OCI-LY7 (cell line): Measurements from ENCODE around the gene SCLY.

Experiments
- EZH2phosphoT487 ChIP-seq: fragments of 200-600 bp; sonication (generic); IDR thresholded peaks from 2 replicates; pipeline ENCODE4 v1.6.1; 2018; ENCODE audit warnings: low read depth, borderline replicate concordance, mild to moderate bottlenecking, mixed run types, antibody characterized with exemption, low read length, moderate library complexity, mixed read lengths
- TF ChIP-seq, protein P1 (sequence below): fragments of 200-600 bp; sonication (generic); conservative IDR thresholded peaks from 2 replicates; pipeline ENCODE4 v1.5.1; 2014; ENCODE audit warnings: mild to moderate bottlenecking, antibody characterized with exemption, low read length, moderate library complexity, mixed read lengths

DNA sequence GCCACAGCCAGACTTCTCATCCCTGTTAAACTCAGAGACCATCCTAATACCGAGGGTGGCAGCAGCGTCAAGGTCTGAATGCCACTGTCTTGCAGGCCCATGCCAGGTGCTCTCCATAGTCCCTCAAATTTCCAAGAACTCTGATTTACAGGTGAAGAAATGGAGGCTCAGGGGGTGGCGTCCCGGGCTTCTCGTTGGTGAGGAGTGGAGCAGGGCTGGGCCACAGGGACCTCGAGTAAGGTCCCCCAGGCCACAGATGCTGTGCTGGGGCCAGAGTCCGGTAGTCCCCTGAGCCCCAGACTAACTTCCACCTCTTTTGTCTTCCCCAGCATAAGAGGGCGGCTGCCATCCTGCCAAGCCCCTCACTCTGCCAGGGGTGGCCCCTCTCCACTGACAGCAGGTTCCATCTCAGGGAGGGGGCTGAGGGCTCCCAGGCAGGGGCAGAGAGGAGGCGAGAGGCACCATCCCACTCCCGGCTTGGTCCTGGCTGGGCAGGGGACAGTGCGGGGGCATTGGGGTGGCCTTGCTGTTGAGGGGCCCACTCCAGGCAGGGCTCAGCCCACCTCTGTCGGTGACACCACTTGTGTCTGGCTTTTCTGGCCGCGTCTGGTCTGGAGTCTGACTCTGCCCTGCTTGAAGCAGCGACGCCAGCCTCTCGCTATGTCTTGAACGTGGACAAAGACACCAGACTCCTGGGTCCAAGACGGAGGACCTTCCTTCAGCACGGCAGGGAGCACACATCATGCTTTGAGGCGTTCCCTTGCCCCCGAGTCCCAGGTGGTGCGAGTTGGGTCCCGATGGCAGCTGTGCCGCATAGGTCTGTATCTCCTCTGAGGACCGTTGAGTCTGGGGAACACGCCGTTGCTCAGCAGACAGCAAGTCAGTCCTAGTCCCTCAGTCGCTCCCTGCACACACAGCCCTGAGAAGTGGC lies 61.8 kb downstream of the SCLY start:
- TF ChIP-seq, protein P1, sequence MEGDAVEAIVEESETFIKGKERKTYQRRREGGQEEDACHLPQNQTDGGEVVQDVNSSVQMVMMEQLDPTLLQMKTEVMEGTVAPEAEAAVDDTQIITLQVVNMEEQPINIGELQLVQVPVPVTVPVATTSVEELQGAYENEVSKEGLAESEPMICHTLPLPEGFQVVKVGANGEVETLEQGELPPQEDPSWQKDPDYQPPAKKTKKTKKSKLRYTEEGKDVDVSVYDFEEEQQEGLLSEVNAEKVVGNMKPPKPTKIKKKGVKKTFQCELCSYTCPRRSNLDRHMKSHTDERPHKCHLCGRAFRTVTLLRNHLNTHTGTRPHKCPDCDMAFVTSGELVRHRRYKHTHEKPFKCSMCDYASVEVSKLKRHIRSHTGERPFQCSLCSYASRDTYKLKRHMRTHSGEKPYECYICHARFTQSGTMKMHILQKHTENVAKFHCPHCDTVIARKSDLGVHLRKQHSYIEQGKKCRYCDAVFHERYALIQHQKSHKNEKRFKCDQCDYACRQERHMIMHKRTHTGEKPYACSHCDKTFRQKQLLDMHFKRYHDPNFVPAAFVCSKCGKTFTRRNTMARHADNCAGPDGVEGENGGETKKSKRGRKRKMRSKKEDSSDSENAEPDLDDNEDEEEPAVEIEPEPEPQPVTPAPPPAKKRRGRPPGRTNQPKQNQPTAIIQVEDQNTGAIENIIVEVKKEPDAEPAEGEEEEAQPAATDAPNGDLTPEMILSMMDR: no peak
- TF ChIP-seq EZH2phosphoT487: no peak
